Mucosa of descending colon (tissue), 3 donors: Measurements from ENCODE around the gene CBFA2T3. TPM values are rescaled to one million over a fixed set of nuclear protein-coding genes. Genes with fewer than 3 reads are reported as not detected.
A peak's percentile ranks its signal among the peaks of the same experiment; 100 is the strongest.

Experiments
- ATAC-seq: fragments of 200-7000 bp; cut with Tn5 transposase; one replicate; pipeline ENCODE4 v1.9.1; 2020; ENCODE audit warnings: mild to moderate bottlenecking, moderate library complexity
- DNase-seq, 3 donors: peaks; one replicate each; pipeline ENCODE4 v3.0.0-alpha.2; 2020
- H3K36me3 ChIP-seq: fragments of 200-600 bp; one replicate; pipeline ENCODE4 v1.8.0; 2021; ENCODE audit warnings: low read depth, mild to moderate bottlenecking
- H3K4me1 ChIP-seq: fragments of 200-600 bp; one replicate; pipeline ENCODE4 v1.8.0; 2021; ENCODE audit warnings: low read depth, mild to moderate bottlenecking
- H3K4me3 ChIP-seq: fragments of 200-600 bp; one replicate; pipeline ENCODE4 v1.8.0; 2021; ENCODE audit warnings: mild to moderate bottlenecking
- H3K9me3 ChIP-seq: fragments of 200-600 bp; one replicate; pipeline ENCODE4 v1.8.0; 2021; ENCODE audit warnings: mild to moderate bottlenecking
- intact Hi-C, 2 donors: fragments of 100-400 bp; cut with DNase I in 1 of 2; cut with micrococcal nuclease in 1 of 2; formaldehyde crosslinking; loops; one replicate each; pipeline versions ENCODE4 v1.11.0 to v1.11.1; 2022; cut with DNase I, micrococcal nuclease
- total RNA-seq, 3 donors: library from RNA; stranded (reverse); fragmentation: NEBNext Ultra II Directional in 2 of 3; extraction: Animal tissue kit (Norgen Biotek cat#: 25700) in 2 of 3; gene quantifications; one replicate each; pipeline versions ENCODE4 v1.2.1 to v1.2.4, GENCODE V29; 2021 to 2023
- TF ChIP-seq, protein P1 (sequence below): fragments of 200-600 bp; IDR thresholded peaks from one replicate; pipeline ENCODE4 v1.8.0; 2022; ENCODE audit warnings: antibody characterized with exemption, mild to moderate bottlenecking
- donor health status: DM: no; HTN: no; CAD: no; lungs with moderate emphysema.
- donor health status: DM: no; HTN: no; CAD: no.
- donor health status: DM: no; HTN: yes; CAD: no.

CBFA2T3 gene
- total RNA-seq, 3 donors from 2014 or later: 6.9 to 12.8 (median 8.4) TPM

DNA sequence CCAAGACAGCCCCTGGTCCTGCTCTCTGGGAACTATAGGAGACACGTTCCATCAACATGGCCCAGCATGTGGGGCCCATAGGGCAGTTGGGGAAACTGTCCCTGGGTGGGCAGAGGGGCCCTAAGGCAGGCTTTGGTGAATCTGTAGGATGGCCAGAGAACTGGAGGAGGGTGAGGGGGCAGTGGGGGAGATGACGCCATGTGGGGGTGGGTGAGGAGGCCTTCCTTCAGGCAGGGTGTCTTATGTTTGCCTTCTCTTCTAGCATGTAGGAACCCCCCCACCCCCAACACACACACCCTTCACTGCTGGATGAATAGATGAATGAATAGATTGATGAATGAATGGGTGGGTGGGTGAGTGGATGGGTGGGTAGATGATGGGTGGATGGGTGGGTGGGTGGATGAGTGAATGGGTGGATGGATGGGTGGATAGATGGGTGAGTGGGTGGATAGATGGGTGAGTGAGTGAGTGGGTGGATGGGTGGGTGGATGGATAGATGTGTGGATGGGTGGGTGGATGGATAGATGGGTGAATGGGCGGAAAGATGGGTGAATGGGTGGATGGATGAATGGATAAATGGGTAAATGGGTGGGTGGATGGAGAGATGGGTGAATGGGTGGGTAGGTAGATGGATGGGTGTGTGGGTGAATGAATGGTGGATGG lies 2.5 kb upstream of the CBFA2T3 start:
- Histone ChIP-seq H3K4me3 (no peak overlapping the region), H3K36me3 (no peaks in the 10 kb centered on the region), H3K4me1 (peaks cover 3% of the 10 kb centered on the region), H3K9me3 (no peaks in the 10 kb centered on the region)
- TF ChIP-seq, protein P1, sequence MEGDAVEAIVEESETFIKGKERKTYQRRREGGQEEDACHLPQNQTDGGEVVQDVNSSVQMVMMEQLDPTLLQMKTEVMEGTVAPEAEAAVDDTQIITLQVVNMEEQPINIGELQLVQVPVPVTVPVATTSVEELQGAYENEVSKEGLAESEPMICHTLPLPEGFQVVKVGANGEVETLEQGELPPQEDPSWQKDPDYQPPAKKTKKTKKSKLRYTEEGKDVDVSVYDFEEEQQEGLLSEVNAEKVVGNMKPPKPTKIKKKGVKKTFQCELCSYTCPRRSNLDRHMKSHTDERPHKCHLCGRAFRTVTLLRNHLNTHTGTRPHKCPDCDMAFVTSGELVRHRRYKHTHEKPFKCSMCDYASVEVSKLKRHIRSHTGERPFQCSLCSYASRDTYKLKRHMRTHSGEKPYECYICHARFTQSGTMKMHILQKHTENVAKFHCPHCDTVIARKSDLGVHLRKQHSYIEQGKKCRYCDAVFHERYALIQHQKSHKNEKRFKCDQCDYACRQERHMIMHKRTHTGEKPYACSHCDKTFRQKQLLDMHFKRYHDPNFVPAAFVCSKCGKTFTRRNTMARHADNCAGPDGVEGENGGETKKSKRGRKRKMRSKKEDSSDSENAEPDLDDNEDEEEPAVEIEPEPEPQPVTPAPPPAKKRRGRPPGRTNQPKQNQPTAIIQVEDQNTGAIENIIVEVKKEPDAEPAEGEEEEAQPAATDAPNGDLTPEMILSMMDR: no peak
- intact Hi-C loops: no loop called here
- ATAC-seq: no peak
- DNase-seq: no peak

DNA sequence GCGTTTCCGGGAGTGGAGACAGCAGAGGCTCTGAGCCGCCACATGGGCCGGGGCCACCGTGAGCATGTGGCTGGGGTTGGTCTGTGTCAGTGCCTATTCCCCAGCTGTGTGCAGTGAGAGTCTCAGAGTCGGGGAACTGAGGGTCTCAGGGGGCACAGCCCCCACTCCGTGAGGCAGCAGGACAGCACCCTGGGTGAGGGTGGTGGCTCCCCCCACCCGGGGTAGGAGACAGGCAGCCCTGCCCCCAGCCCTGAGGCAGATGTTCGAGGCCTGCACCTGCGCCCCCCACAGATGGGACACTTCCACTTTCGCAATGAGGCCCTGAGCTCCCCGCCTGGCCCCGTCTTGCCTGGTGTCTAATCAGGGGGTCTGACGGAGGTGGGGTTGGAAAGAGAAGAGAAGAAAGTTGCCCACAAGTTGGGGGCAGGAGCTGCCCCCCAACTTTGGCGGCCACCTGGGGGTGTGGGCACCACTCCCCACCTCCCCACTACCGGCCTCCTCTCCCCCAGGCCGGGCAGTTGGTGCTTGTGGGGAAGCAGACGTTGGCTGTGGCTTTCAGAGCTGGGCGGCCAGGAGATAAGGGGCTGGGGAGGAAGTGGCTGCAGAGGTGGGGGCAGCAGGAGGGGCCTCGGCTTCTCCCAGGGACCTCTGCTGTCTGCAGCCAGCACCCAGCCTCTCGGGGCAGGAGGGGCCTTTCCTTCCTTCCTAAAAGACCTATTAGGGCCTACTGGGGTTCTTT lies 1.8 kb upstream of the CBFA2T3 start:
- H3K9me3 ChIP-seq: no peaks in the 10 kb centered on the region
- H3K4me1 ChIP-seq: peaks cover 3% of the 10 kb centered on the region
- TF ChIP-seq, protein P1: no peak
- intact Hi-C loops: no loop called here
- DNase-seq (peak in 2 of 3 donors; percentile 49 to 78), ATAC-seq (peak; percentile 51)
- no peaks in the 10 kb centered on the region for H3K36me3 ChIP-seq
- no peak overlapping the region for H3K4me3 ChIP-seq

DNA sequence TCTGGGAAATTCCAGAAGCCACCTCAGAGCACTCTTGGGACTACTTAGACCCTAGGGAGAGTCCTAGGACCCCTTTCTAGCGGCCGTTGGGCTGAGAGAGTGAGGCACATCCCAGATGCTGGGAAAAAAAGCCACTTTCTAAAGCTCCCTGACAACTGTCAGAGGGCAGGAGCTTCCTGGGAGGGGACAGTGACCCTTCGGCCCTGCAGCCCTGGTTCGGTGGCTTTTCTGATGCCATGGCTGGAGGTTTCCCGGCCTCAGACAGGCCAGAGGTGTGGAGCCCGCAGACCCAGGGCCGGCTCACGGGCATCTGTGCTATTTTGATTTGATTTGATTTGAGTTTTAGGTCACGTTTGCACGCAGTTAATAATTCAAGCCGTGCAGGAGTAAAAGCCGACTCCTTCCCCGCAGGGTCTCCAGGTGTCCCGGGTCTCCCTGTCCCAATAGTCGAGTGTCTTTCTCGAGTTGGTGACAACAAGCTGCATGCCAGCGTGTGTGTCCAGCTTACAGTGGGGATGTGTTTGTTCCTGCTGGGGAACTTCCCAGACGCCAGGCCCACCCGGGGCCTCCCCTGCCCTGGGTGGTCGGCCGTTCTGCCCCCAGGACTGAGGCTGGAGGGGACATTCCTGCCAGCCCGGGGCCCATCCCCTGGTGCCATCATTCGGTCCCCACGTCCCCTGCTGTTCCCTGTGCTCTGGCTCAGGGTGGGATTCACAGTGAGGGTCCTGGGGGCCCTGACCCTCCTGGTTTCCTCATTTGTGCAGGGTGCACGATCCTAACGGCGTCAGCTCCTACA lies 1.0 kb upstream of the CBFA2T3 start:
- TF ChIP-seq, protein P1: no peak
- intact Hi-C loops: no loop called here
- H3K9me3 ChIP-seq: no peaks in the 10 kb centered on the region
- no peaks in the 10 kb centered on the region for H3K36me3 ChIP-seq
- ATAC-seq (no peak), DNase-seq (no peak)
- H3K4me1 ChIP-seq: peaks cover 3% of the 10 kb centered on the region
- no peak overlapping the region for H3K4me3 ChIP-seq

DNA sequence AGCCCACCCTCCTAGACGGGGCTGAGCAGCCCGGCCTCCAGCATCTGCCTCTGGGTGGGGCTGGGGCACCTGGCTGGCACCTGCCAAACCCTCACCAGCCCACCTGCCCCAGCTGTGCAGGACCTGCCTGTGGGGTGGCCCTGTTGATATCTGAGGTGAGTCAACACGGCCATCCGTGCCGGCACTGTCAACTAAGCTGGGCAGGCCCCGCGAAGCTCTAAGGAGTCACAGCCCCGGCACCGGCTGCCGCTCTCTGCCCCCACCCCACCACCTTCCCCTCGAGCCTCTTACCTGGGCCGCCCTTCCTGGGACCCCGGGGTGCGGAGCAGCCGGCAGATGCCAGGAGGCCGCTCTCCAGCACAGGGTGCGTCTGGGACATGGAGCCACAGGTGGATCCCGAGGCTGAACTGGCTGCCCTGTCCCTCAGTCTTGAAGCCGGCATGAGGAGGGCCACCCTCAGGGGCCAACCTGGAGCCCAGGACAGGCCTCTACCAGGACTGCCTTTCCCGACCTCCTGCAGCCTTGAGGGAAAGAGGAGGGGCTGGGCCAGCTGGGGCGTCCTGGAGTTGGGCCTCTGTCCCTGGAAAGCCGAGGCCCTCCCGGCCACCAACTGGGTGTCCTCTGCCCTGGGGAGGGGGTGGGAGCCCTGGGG lies 515 bp downstream of the CBFA2T3 start:
- no peaks in the 10 kb centered on the region for H3K9me3 ChIP-seq
- H3K4me1 ChIP-seq: peaks cover 3% of the 10 kb centered on the region
- H3K36me3 ChIP-seq: no peaks in the 10 kb centered on the region
- peak; percentile 14 for ATAC-seq
- no peak overlapping the region for H3K4me3 ChIP-seq
- DNase-seq: no peak
- intact Hi-C loops: no loop called here
- TF ChIP-seq, protein P1: no peak

DNA sequence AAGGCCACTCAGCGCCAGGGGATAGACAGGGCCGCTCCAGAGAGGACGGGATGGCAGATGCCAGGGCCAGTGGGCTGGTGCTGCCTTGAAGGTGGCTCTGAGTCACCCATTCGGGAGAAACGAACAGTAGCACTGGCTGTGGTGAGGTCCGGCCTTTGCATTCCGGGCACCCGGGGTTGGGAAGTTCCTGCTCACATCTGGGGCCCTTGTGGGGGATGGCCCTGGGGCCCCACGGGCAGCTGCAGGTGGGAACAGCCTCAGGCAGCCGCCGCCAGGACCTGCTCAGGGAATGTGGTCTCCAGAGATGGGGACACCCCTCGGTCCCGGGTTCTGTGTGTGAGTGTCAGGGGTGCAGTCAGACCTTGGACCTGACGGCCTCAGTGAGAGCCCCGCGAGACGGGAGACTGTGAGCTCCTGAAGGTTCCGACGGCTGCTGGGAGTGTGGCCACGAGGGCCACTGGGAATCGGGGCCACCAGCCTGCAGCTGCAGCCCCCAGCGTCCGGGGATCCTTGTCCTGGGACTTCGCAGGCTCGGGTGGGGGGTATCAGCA lies 1.4 kb downstream of the CBFA2T3 start:
- TF ChIP-seq, protein P1: no peak
- no peak for DNase-seq
- no peaks in the 10 kb centered on the region for H3K9me3 ChIP-seq
- intact Hi-C loops: no loop called here
- H3K4me1 ChIP-seq: peaks cover 3% of the 10 kb centered on the region
- no peak for ATAC-seq
- H3K4me3 ChIP-seq: no peak overlapping the region
- no peaks in the 10 kb centered on the region for H3K36me3 ChIP-seq
